ENCODE measurements around the gene AP4S1.
"Not testable (repeated sequence)": the region's sequence is repeated elsewhere in the genome, so short reads cannot be mapped to it uniquely, and the experiment has no call there.

AP4S1 gene

GRCh38 chr14:31004007-31004406, 21.4 kb upstream of the AP4S1 start:
- DNase-seq (ENCODE audit: low read depth in 1 of 2, low spot score in 1 of 2) = not testable (repeated sequence)

- no peak for DNase-seq (ENCODE audit: low read depth in 1 of 2, low spot score in 1 of 2)
These were observed 18.7 kb upstream of the AP4S1 start for GRCh38 chr14:31006703-31007102.

- DNase-seq (ENCODE audit: low read depth in 1 of 2, low spot score in 1 of 2) = no peak
These were observed 15.4 kb upstream of the AP4S1 start for GRCh38 chr14:31009836-31010574.

- no peak for DNase-seq (ENCODE audit: low read depth in 1 of 2, low spot score in 1 of 2)
These were observed 14.5 kb upstream of the AP4S1 start for GRCh38 chr14:31010935-31011334.

GRCh38 chr14:31013841-31014240, 11.6 kb upstream of the AP4S1 start:
- DNase-seq (ENCODE audit: low read depth in 1 of 2, low spot score in 1 of 2) = no peak

- no peak for DNase-seq (ENCODE audit: low read depth in 1 of 2, low spot score in 1 of 2)
These were observed 7.3 kb upstream of the AP4S1 start for GRCh38 chr14:31018057-31018645.

- DNase-seq (ENCODE audit: low read depth in 1 of 2, low spot score in 1 of 2) = no peak
These were observed 4.4 kb upstream of the AP4S1 start for GRCh38 chr14:31020834-31021575.

- DNase-seq (ENCODE audit: low read depth in 1 of 2, low spot score in 1 of 2) = no peak
These were observed 3.9 kb upstream of the AP4S1 start for GRCh38 chr14:31021576-31021949.

- DNase-seq (ENCODE audit: low read depth in 1 of 2, low spot score in 1 of 2) = no peak
These were observed 3.1 kb upstream of the AP4S1 start for GRCh38 chr14:31022386-31022785.

GRCh38 chr14:31024010-31024480, 1.4 kb upstream of the AP4S1 start:
- DNase-seq (ENCODE audit: low read depth in 1 of 2, low spot score in 1 of 2) = no peak

GRCh38 chr14:31024577-31025366, 677 bp upstream of the AP4S1 start:
- no peak for DNase-seq (ENCODE audit: low read depth in 1 of 2, low spot score in 1 of 2)

GRCh38 chr14:31026077-31026449, 614 bp downstream of the AP4S1 start, which contains the start of gene STRN3:
STRN3 (minus strand) TSS chr14:31026379; CDS start chr14:31026185, 194 bp downstream.
- DNase-seq (ENCODE audit: low read depth in 1 of 2, low spot score in 1 of 2) = no peak

- peak; percentile 78 to 86 for DNase-seq (ENCODE audit: low read depth in 1 of 2, low spot score in 1 of 2)
These were observed 1.2 kb downstream of the AP4S1 start for GRCh38 chr14:31026450-31027235.

GRCh38 chr14:31027847-31028246, 2.4 kb downstream of the AP4S1 start:
- DNase-seq (ENCODE audit: low read depth in 1 of 2, low spot score in 1 of 2) = no peak

- no peak for DNase-seq (ENCODE audit: low read depth in 1 of 2, low spot score in 1 of 2)
These were observed 3.8 kb downstream of the AP4S1 start for GRCh38 chr14:31029016-31029970.

GRCh38 chr14:31030469-31030868, 5.0 kb downstream of the AP4S1 start:
- no peak for DNase-seq (ENCODE audit: low read depth in 1 of 2, low spot score in 1 of 2)

GRCh38 chr14:31036552-31036951, 11.1 kb downstream of the AP4S1 start:
- DNase-seq (ENCODE audit: low read depth in 1 of 2, low spot score in 1 of 2) = no peak

GRCh38 chr14:31037709-31038221, 12.3 kb downstream of the AP4S1 start:
- no peak for DNase-seq (ENCODE audit: low read depth in 1 of 2, low spot score in 1 of 2)

GRCh38 chr14:31038521-31039166, 13.2 kb downstream of the AP4S1 start:
- DNase-seq (ENCODE audit: low read depth in 1 of 2, low spot score in 1 of 2) = no peak

Measured in activated T-helper 1 cell treated with anti-CD3 and anti-CD28 coated beads, Interleukin-2, amount 50 U/mL, for 16 hours (primary cell).